Measurements from ENCODE around the gene CLCN4. TPM values are rescaled to one million over a fixed set of nuclear protein-coding genes. Genes with fewer than 3 reads are reported as not detected.

The CLCN4 gene
- total RNA-seq, 4 donors from 2014 or later = 0.48 to 3.1 (median 2.5) TPM

- H3K36me3 ChIP-seq = no peaks in the 10 kb centered on the region
- H3K27ac ChIP-seq = no peak overlapping the region
- DNase-seq (ENCODE audit: low spot score in 2 of 2) = no peak
- WGBS = 94% methylated on average over 1 of the region's 1 CpG
- TF ChIP-seq EP300 (IDR thresholded peaks at IDR 0.05) (no peak), POLR2AphosphoS5 (IDR thresholded peaks at IDR 0.05) (no peak), POLR2A (IDR thresholded peaks at IDR 0.05) (no peak)
- H3K27me3 ChIP-seq = no peaks in the 10 kb centered on the region
- no peaks in the 10 kb centered on the region for H3K9me3 ChIP-seq
- H3K4me1 ChIP-seq = no peaks in the 10 kb centered on the region
- H3K4me3 ChIP-seq = no peak overlapping the region
Observed at GRCh38 chrX:10217198-10217597, 60.4 kb downstream of the CLCN4 start.

DNA sequence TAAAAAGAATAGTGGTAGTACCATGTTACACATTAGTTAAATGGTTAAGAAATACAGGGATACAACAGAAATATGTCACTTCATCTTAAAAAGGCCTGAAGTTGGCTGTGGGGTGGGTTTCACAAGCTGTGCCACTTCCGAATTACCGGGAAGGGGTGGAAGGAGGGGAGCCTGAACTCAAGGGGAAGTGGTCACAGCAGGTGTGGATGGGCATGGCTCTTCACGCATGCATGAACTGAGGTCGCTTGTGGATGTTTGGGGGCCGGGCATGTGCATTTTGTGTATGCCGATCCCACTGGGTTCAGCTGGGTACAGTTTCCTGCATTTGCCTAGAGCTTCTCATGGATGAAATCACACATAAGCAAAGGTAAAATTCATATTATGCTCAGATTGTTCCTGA, 64.9 kb downstream of the CLCN4 start:
- no peaks in the 10 kb centered on the region for H3K36me3 ChIP-seq
- WGBS = 78% methylated on average over 6 of the region's 6 CpGs
- H3K4me3 ChIP-seq = no peak overlapping the region
- no peaks in the 10 kb centered on the region for H3K4me1 ChIP-seq
- H3K9me3 ChIP-seq = no peaks in the 10 kb centered on the region
- DNase-seq (ENCODE audit: low spot score in 2 of 2) = no peak
- TF ChIP-seq EP300 (IDR thresholded peaks at IDR 0.05) (no peak), POLR2A (IDR thresholded peaks at IDR 0.05) (no peak), POLR2AphosphoS5 (IDR thresholded peaks at IDR 0.05) (no peak)
- TF ChIP-seq, protein P1, sequence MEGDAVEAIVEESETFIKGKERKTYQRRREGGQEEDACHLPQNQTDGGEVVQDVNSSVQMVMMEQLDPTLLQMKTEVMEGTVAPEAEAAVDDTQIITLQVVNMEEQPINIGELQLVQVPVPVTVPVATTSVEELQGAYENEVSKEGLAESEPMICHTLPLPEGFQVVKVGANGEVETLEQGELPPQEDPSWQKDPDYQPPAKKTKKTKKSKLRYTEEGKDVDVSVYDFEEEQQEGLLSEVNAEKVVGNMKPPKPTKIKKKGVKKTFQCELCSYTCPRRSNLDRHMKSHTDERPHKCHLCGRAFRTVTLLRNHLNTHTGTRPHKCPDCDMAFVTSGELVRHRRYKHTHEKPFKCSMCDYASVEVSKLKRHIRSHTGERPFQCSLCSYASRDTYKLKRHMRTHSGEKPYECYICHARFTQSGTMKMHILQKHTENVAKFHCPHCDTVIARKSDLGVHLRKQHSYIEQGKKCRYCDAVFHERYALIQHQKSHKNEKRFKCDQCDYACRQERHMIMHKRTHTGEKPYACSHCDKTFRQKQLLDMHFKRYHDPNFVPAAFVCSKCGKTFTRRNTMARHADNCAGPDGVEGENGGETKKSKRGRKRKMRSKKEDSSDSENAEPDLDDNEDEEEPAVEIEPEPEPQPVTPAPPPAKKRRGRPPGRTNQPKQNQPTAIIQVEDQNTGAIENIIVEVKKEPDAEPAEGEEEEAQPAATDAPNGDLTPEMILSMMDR (IDR thresholded peaks at IDR 0.05) = no peak
- H3K27me3 ChIP-seq = no peaks in the 10 kb centered on the region
- H3K27ac ChIP-seq = no peak overlapping the region

GRCh38 chrX:10223276-10223675, 66.5 kb downstream of the CLCN4 start:
- no peak for DNase-seq (ENCODE audit: low spot score in 2 of 2)
- no peak overlapping the region for H3K27ac ChIP-seq
- no peaks in the 10 kb centered on the region for H3K9me3 ChIP-seq
- 71% methylated on average over 12 of the region's 12 CpGs for WGBS
- no peaks in the 10 kb centered on the region for H3K27me3 ChIP-seq
- H3K36me3 ChIP-seq = no peaks in the 10 kb centered on the region
- no peak overlapping the region for H3K4me3 ChIP-seq
- no peak for TF ChIP-seq POLR2AphosphoS5 (IDR thresholded peaks at IDR 0.05)
- no peak for TF ChIP-seq EP300 (IDR thresholded peaks at IDR 0.05)
- TF ChIP-seq, protein P1 (IDR thresholded peaks at IDR 0.05) = no peak
- TF ChIP-seq POLR2A (IDR thresholded peaks at IDR 0.05) = no peak
- H3K4me1 ChIP-seq = no peaks in the 10 kb centered on the region

- Histone ChIP-seq H3K27me3 (no peaks in the 10 kb centered on the region), H3K4me1 (no peaks in the 10 kb centered on the region), H3K27ac (no peak overlapping the region), H3K4me3 (no peak overlapping the region), H3K36me3 (no peaks in the 10 kb centered on the region), H3K9me3 (no peaks in the 10 kb centered on the region)
- 85% methylated on average over 8 of the region's 8 CpGs for WGBS
- TF ChIP-seq EP300 (IDR thresholded peaks at IDR 0.05) = no peak
- DNase-seq (ENCODE audit: low spot score in 2 of 2) = no peak
Observed at GRCh38 chrX:10223781-10224180, 67.0 kb downstream of the CLCN4 start.

DNA sequence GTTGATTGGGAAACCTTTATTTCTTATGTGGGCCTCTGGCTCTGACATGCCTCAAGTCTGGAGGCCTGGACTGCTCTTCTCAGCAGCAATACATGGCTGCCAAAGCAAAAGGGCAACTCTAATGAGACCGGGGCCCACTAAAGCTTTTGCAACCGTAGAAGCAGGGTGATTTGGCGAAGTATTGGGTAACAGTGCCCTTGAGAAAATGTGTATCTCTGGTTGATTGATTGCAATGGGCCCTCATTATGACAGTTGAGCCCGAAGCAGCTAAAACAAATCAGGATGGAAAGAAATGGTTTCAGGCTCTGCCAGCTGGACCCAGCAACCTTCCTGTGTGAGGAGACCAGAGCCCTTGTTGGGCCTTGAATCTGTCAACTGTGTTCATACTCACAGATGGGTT, 73.4 kb downstream of the CLCN4 start:
- no peak overlapping the region for H3K27ac ChIP-seq
- H3K27me3 ChIP-seq = no peaks in the 10 kb centered on the region
- DNase-seq (ENCODE audit: low spot score in 2 of 2) = no peak
- no peaks in the 10 kb centered on the region for H3K36me3 ChIP-seq
- H3K9me3 ChIP-seq = no peaks in the 10 kb centered on the region
- H3K4me3 ChIP-seq = no peak overlapping the region
- TF ChIP-seq POLR2AphosphoS5 (IDR thresholded peaks at IDR 0.05) (no peak), EP300 (IDR thresholded peaks at IDR 0.05) (no peak), POLR2A (IDR thresholded peaks at IDR 0.05) (no peak)
- TF ChIP-seq, protein P1 (IDR thresholded peaks at IDR 0.05) = no peak
- no peaks in the 10 kb centered on the region for H3K4me1 ChIP-seq
- 70% methylated on average over 4 of the region's 4 CpGs for WGBS

GRCh38 chrX:10231461-10231860, 74.7 kb downstream of the CLCN4 start:
- 51% methylated on average over 4 of the region's 4 CpGs for WGBS
- no peak for TF ChIP-seq EP300 (IDR thresholded peaks at IDR 0.05)
- no peak for DNase-seq (ENCODE audit: low spot score in 2 of 2)
- Histone ChIP-seq H3K27ac (no peak overlapping the region), H3K4me1 (no peaks in the 10 kb centered on the region), H3K36me3 (no peaks in the 10 kb centered on the region), H3K27me3 (no peaks in the 10 kb centered on the region), H3K4me3 (no peak overlapping the region), H3K9me3 (no peaks in the 10 kb centered on the region)

GRCh38 chrX:10233173-10233572, 76.4 kb downstream of the CLCN4 start:
- WGBS = 50% methylated on average over 3 of the region's 3 CpGs
- Histone ChIP-seq H3K4me1 (no peaks in the 10 kb centered on the region), H3K27me3 (no peaks in the 10 kb centered on the region), H3K9me3 (no peaks in the 10 kb centered on the region), H3K36me3 (no peaks in the 10 kb centered on the region), H3K27ac (no peak overlapping the region), H3K4me3 (no peak overlapping the region)
- TF ChIP-seq POLR2AphosphoS5 (IDR thresholded peaks at IDR 0.05) = no peak
- no peak for TF ChIP-seq POLR2A (IDR thresholded peaks at IDR 0.05)
- TF ChIP-seq EP300 (IDR thresholded peaks at IDR 0.05) = no peak
- TF ChIP-seq, protein P1 (IDR thresholded peaks at IDR 0.05) = no peak
- DNase-seq (ENCODE audit: low spot score in 2 of 2) = no peak

All from suprapubic skin (tissue), 4 donors.